Kidney epithelial cell (primary cell): ENCODE data around the gene EPB41L5. TPM values are rescaled to one million over a fixed set of nuclear protein-coding genes. Genes with fewer than 3 reads are reported as not detected.
"Not testable (repeated sequence)": the region's sequence is repeated elsewhere in the genome, so short reads cannot be mapped to it uniquely, and the experiment has no call there.

Experiments
- DNase-seq: peaks from one replicate; pipeline ENCODE4 v3.0.0-alpha.2; 2010; ENCODE audit warnings: low read depth
- H3K27me3 ChIP-seq: 2 replicates; pipeline ENCODE4 v1.6.0; 2011; ENCODE audit warnings: low read length; ENCODE audit not compliant: control insufficient read depth, insufficient read depth
- H3K36me3 ChIP-seq: 2 replicates; pipeline ENCODE4 v1.5.1; 2011; ENCODE audit warnings: low read length; ENCODE audit not compliant: control insufficient read depth, insufficient read depth
- H3K4me3 ChIP-seq: 2 replicates; pipeline ENCODE4 v1.5.1; 2011; ENCODE audit warnings: low read depth, mild to moderate bottlenecking, control low read depth, low read length
- CTCF ChIP-seq: IDR thresholded peaks from 2 replicates; pipeline ENCODE4 v1.5.1; 2011; ENCODE audit warnings: mild to moderate bottlenecking, moderate library complexity, low read length, control low read depth, inconsistent platforms; ENCODE audit not compliant: insufficient read depth, poor library complexity, severe bottlenecking
- total RNA-seq: library from RNA; depleted of rRNA; stranded (reverse); fragments of >200 nt; gene quantifications from 2 replicates; pipeline ENCODE4 v1.2.3, GENCODE V29; 2015

EPB41L5 gene
- total RNA-seq, 1 donor from 2014 or later, result 15.6 TPM

- no peak for TF ChIP-seq CTCF
- Histone ChIP-seq H3K27me3 (no peaks in the 10 kb centered on the region), H3K36me3 (no peaks in the 10 kb centered on the region), H3K4me3 (no peak overlapping the region)
- no peak for DNase-seq
Measured at GRCh38 chr2:120192280-120192679, 179.4 kb downstream of the EPB41L5 start.

- no peaks in the 10 kb centered on the region for H3K36me3 ChIP-seq
- no peaks in the 10 kb centered on the region for H3K27me3 ChIP-seq
- DNase-seq, result no peak
- no peak overlapping the region for H3K4me3 ChIP-seq
- TF ChIP-seq CTCF, result no peak
Measured at GRCh38 chr2:120195553-120195952, 182.7 kb downstream of the EPB41L5 start.

- not testable (repeated sequence) for H3K36me3 ChIP-seq, DNase-seq, H3K27me3 ChIP-seq, H3K4me3 ChIP-seq
Measured at GRCh38 chr2:120199817-120200459, 187.1 kb downstream of the EPB41L5 start.

- TF ChIP-seq CTCF, result no peak
- Histone ChIP-seq H3K27me3 (peaks cover 2% of the 10 kb centered on the region), H3K36me3 (no peaks in the 10 kb centered on the region), H3K4me3 (no peak overlapping the region)
- no peak for DNase-seq
Measured at GRCh38 chr2:120203251-120204021, 190.6 kb downstream of the EPB41L5 start.

- no peak overlapping the region for H3K4me3 ChIP-seq
- peaks cover 2% of the 10 kb centered on the region for H3K27me3 ChIP-seq
- no peak for DNase-seq
- no peaks in the 10 kb centered on the region for H3K36me3 ChIP-seq
- TF ChIP-seq CTCF, result no peak
Measured at GRCh38 chr2:120204022-120204405, 191.1 kb downstream of the EPB41L5 start.

GRCh38 chr2:120204417-120204816, 191.5 kb downstream of the EPB41L5 start:
- no peaks in the 10 kb centered on the region for H3K36me3 ChIP-seq
- H3K27me3 ChIP-seq, result peaks cover 2% of the 10 kb centered on the region
- H3K4me3 ChIP-seq, result no peak overlapping the region
- no peak for TF ChIP-seq CTCF
- DNase-seq, result no peak
